Sigmoid colon (tissue), 7 donors: ENCODE data around the gene LEMD2. TPM values are rescaled to one million over a fixed set of nuclear protein-coding genes. Genes with fewer than 3 reads are reported as not detected.

Source experiments
- DNase-seq: peaks from one replicate; pipeline ENCODE4 v3.0.0-alpha.2; 2019
- H3K27ac ChIP-seq, 4 donors: fragments of 200-600 bp; sonication (generic); one replicate each; pipeline ENCODE4 v1.5.1; 2016 to 2019; ENCODE audit warnings: mild to moderate bottlenecking in 1 of 4
- H3K27me3 ChIP-seq, 3 donors: fragments of 200-600 bp; sonication (generic); one replicate each; pipeline ENCODE4 v1.5.1; 2019; ENCODE audit warnings: mild to moderate bottlenecking in 1 of 3
- H3K36me3 ChIP-seq, 4 donors: fragments of 200-600 bp; sonication (generic); one replicate each; pipeline ENCODE4 v1.5.1; 2016 to 2019
- H3K4me1 ChIP-seq, 4 donors: fragments of 200-600 bp; sonication (generic); one replicate each; pipeline ENCODE4 v1.5.1; 2017 to 2019
- H3K4me3 ChIP-seq, 4 donors: fragments of 200-600 bp; sonication (generic); one replicate each; pipeline ENCODE4 v1.5.1; 2017 to 2019; ENCODE audit warnings: mild to moderate bottlenecking in 2 of 4, moderate library complexity in 1 of 4
- H3K9me3 ChIP-seq, 4 donors: fragments of 200-600 bp in 3 of 4; sonication (generic) in 3 of 4; one replicate each; pipeline versions ENCODE4 v1.5.1 to v1.6.1; 2013 to 2019
- CTCF ChIP-seq, 4 experiments: fragments of 450-650 bp in 3 of 4; fragments of 200-600 bp in 1 of 4; IDR thresholded peaks; one replicate each; pipeline ENCODE4 v1.5.1; 2016 to 2019; ENCODE audit warnings: antibody characterized with exemption in 4 of 4, mild to moderate bottlenecking in 3 of 4, moderate library complexity in 2 of 4
- EP300 ChIP-seq, 4 donors: sonication (generic); formaldehyde crosslinking; IDR thresholded peaks; one replicate each; pipeline ENCODE4 v1.6.1; 2017; ENCODE audit warnings: antibody characterized with exemption in 4 of 4
- POLR2A ChIP-seq, 2 donors: fragments of 450-650 bp; IDR thresholded peaks; one replicate each; pipeline ENCODE4 v1.6.1; 2016; ENCODE audit warnings: antibody characterized with exemption in 2 of 2, mild to moderate bottlenecking in 2 of 2, moderate library complexity in 2 of 2
- POLR2AphosphoS5 ChIP-seq, 4 donors: sonication (generic); formaldehyde crosslinking; IDR thresholded peaks; one replicate each; pipeline ENCODE4 v1.6.1; 2017; ENCODE audit warnings: antibody characterized with exemption in 4 of 4
- WGBS, 2 donors: extraction: QIAGEN DNeasy Blood & Tissue Kit; methylation state at CpG; one replicate each; pipeline ENCODE4 v1.1.7; 2013; 5-methylcytosine and 5-hydroxymethylcytosine counted together
- intact Hi-C: fragments of 100-400 bp; cut with DNase I; formaldehyde crosslinking; loops from one replicate; pipeline ENCODE4 v1.15.1; 2023
- polyA plus RNA-seq, 3 donors: library from polyadenylated mRNA; stranded (reverse); fragments of 200-250 nt; gene quantifications; one replicate each; pipeline ENCODE4 v1.2.3, GENCODE V29; 2013
- total RNA-seq, 4 donors: library from RNA; depleted of rRNA; stranded (reverse); fragments of >200 nt; gene quantifications; one replicate each; pipeline ENCODE4 v1.1.0, GENCODE V29; 2016
- donor health status: healthy with polysubstance abuse.
- donor health status: Bipolar disorder and iron deficiency.
- donor health status: healthy.

Gene LEMD2
- total and polyA plus RNA-seq, 7 donors, result 17.6 to 71.6 (median 38.3) TPM

- Histone ChIP-seq H3K4me1 (peaks cover 0 to 21% (median 16%) of the 10 kb centered on the region in 4 donors), H3K4me3 (no peak overlapping the region), H3K27ac (no peak overlapping the region), H3K27me3 (peaks cover 0 to 33% (median 10%) of the 10 kb centered on the region in 3 donors), H3K36me3 (no peaks in the 10 kb centered on the region), H3K9me3 (no peaks in the 10 kb centered on the region)
- TF ChIP-seq EP300 (IDR thresholded peaks at IDR 0.05), result no peak
- no peak for TF ChIP-seq POLR2A (IDR thresholded peaks at IDR 0.05)
- no peak for TF ChIP-seq CTCF (IDR thresholded peaks at IDR 0.05)
- TF ChIP-seq POLR2AphosphoS5 (IDR thresholded peaks at IDR 0.05), result no peak
- WGBS, 2 donors, result 73 to 78% methylated on average over 7 of the region's 7 CpGs
- DNase-seq, result no peak
- intact Hi-C loops, result no loop called here
These were observed 2.7 kb upstream of the LEMD2 start for GRCh38 chr6:33791620-33792019.

GRCh38 chr6:33790910-33791309 is 2.0 kb upstream of the LEMD2 start:
- Histone ChIP-seq H3K36me3 (peaks cover 0 to 3% (median 0%) of the 10 kb centered on the region in 4 donors), H3K4me1 (peaks cover 0 to 28% (median 23%) of the 10 kb centered on the region in 4 donors), H3K4me3 (no peak overlapping the region), H3K27me3 (peaks cover 0 to 27% (median 10%) of the 10 kb centered on the region in 3 donors), H3K27ac (no peak overlapping the region), H3K9me3 (no peaks in the 10 kb centered on the region)
- WGBS, 2 donors, result 94 to 96% methylated on average over 5 of the region's 5 CpGs
- no peak for TF ChIP-seq POLR2AphosphoS5 (IDR thresholded peaks at IDR 0.05)
- no peak for TF ChIP-seq POLR2A (IDR thresholded peaks at IDR 0.05)
- TF ChIP-seq CTCF (IDR thresholded peaks at IDR 0.05), result no peak
- DNase-seq, result no peak
- intact Hi-C loops, result no loop called here

- intact Hi-C loops, result no loop called here
- Histone ChIP-seq H3K4me3 (no peak overlapping the region), H3K4me1 (peaks cover 0 to 33% (median 28%) of the 10 kb centered on the region in 4 donors), H3K27ac (no peak overlapping the region), H3K9me3 (no peaks in the 10 kb centered on the region), H3K27me3 (peaks cover 0 to 24% (median 6%) of the 10 kb centered on the region in 3 donors), H3K36me3 (peaks cover 0 to 6% (median under 1%) of the 10 kb centered on the region in 4 donors)
- no peak for TF ChIP-seq CTCF (IDR thresholded peaks at IDR 0.05)
- no peak for TF ChIP-seq POLR2AphosphoS5 (IDR thresholded peaks at IDR 0.05)
- TF ChIP-seq POLR2A (IDR thresholded peaks at IDR 0.05), result no peak
- TF ChIP-seq EP300 (IDR thresholded peaks at IDR 0.05), result no peak
- WGBS, 2 donors, result 91 to 94% methylated on average over 2 of the region's 2 CpGs
- DNase-seq, result no peak
These were observed 1.4 kb upstream of the LEMD2 start for GRCh38 chr6:33790379-33790778.

- WGBS, 2 donors, result 94% methylated on average over 11 of the region's 11 CpGs
- peaks cover 0 to 16% (median 0%) of the 10 kb centered on the region in 3 donors for H3K27me3 ChIP-seq
- H3K36me3 ChIP-seq, result peaks cover 0 to 9% (median 4%) of the 10 kb centered on the region in 4 donors
- no peaks in the 10 kb centered on the region for H3K9me3 ChIP-seq
- DNase-seq, result no peak
- intact Hi-C loops, result loop anchor here (1.0 to 5.0 kb wide), 5 partner anchors 38 to 217 kb away; no protein-coding TSS in a partner anchor
- peak overlapping the region in 3 of 4 donors; percentile 84 to 92 (median 86) for H3K4me3 ChIP-seq
- TF ChIP-seq CTCF (IDR thresholded peaks at IDR 0.05), result no peak
- no peak for TF ChIP-seq POLR2AphosphoS5 (IDR thresholded peaks at IDR 0.05)
- TF ChIP-seq POLR2A (IDR thresholded peaks at IDR 0.05), result no peak
- no peak for TF ChIP-seq EP300 (IDR thresholded peaks at IDR 0.05)
- peak overlapping the region; percentile 94 to 99 (median 98) for H3K27ac ChIP-seq
- H3K4me1 ChIP-seq, result peaks cover 0 to 42% (median 36%) of the 10 kb centered on the region in 4 donors
These were observed 593 bp upstream of the LEMD2 start for GRCh38 chr6:33789550-33789895.
